Endothelial cell (in vitro differentiated cells): ENCODE data around the gene CNGA3. TPM values are rescaled to one million over a fixed set of nuclear protein-coding genes. Genes with fewer than 3 reads are reported as not detected.

Experiments used
- DNase-seq: peaks from one replicate; pipeline ENCODE4 v3.0.0; 2021; ENCODE audit warnings: low spot score
- H3K27ac Mint-ChIP-seq: one replicate; pipeline ENCODE4 v1.8.0; 2021; ENCODE audit warnings: mixed read lengths, inconsistent platforms; ENCODE audit not compliant: unreplicated experiment
- H3K27me3 Mint-ChIP-seq: one replicate; pipeline ENCODE4 v1.8.0; 2021; ENCODE audit warnings: mild to moderate bottlenecking, moderate library complexity, mixed read lengths, inconsistent platforms; ENCODE audit not compliant: unreplicated experiment
- H3K36me3 Mint-ChIP-seq: one replicate; pipeline ENCODE4 v1.8.0; 2021; ENCODE audit warnings: mild to moderate bottlenecking, low read depth, mixed read lengths, inconsistent platforms; ENCODE audit not compliant: unreplicated experiment
- H3K4me1 Mint-ChIP-seq: one replicate; pipeline ENCODE4 v1.8.0; 2021; ENCODE audit warnings: mild to moderate bottlenecking, mixed read lengths, inconsistent platforms; ENCODE audit not compliant: unreplicated experiment
- H3K4me3 Mint-ChIP-seq: one replicate; pipeline ENCODE4 v1.8.0; 2021; ENCODE audit warnings: mild to moderate bottlenecking, mixed read lengths, inconsistent platforms; ENCODE audit not compliant: unreplicated experiment
- H3K9me3 Mint-ChIP-seq: one replicate; pipeline ENCODE4 v1.8.0; 2021; ENCODE audit warnings: mixed read lengths, inconsistent platforms; ENCODE audit not compliant: unreplicated experiment
- CTCF ChIP-seq: fragments of 200-600 bp; sonication (generic); IDR thresholded peaks from one replicate; pipeline ENCODE4 v1.5.0; 2021; ENCODE audit warnings: antibody characterized with exemption; ENCODE audit not compliant: unreplicated experiment
- total RNA-seq: library from RNA; stranded (reverse); fragmentation: NEBNext Ultra II Directional; extraction: Animal tissue kit (Norgen Biotek cat#: 25700); gene quantifications from one replicate; pipeline ENCODE4 v1.2.1, GENCODE V29; 2021; ENCODE audit not compliant: unreplicated experiment

Gene CNGA3
- total RNA-seq, 1 donor from 2014 or later = 0.10 TPM

GRCh38 chr2:98383166-98383565 is 36.9 kb downstream of the CNGA3 start:
- Mint-ChIP-seq H3K4me3 (no peak overlapping the region), H3K27me3 (peaks cover 2% of the 10 kb centered on the region), H3K27ac (no peak overlapping the region), H3K4me1 (peaks cover 39% of the 10 kb centered on the region), H3K9me3 (no peaks in the 10 kb centered on the region), H3K36me3 (no peaks in the 10 kb centered on the region)
- TF ChIP-seq CTCF = no peak
- DNase-seq = no peak

GRCh38 chr2:98385050-98385699 is 38.9 kb downstream of the CNGA3 start:
- Mint-ChIP-seq H3K27me3 (peaks cover 2% of the 10 kb centered on the region), H3K9me3 (no peaks in the 10 kb centered on the region), H3K27ac (no peak overlapping the region), H3K36me3 (no peaks in the 10 kb centered on the region), H3K4me1 (peaks cover 20% of the 10 kb centered on the region), H3K4me3 (no peak overlapping the region)
- TF ChIP-seq CTCF = peak; percentile 99
- DNase-seq = peak; percentile 83

GRCh38 chr2:98387478-98387877 is 41.2 kb downstream of the CNGA3 start:
- Mint-ChIP-seq H3K27me3 (peaks cover 5% of the 10 kb centered on the region), H3K36me3 (no peaks in the 10 kb centered on the region), H3K9me3 (no peaks in the 10 kb centered on the region), H3K4me3 (no peak overlapping the region), H3K27ac (no peak overlapping the region), H3K4me1 (no peaks in the 10 kb centered on the region)
- DNase-seq = no peak
- no peak for TF ChIP-seq CTCF

- no peak overlapping the region for H3K27ac Mint-ChIP-seq
- H3K9me3 Mint-ChIP-seq = no peaks in the 10 kb centered on the region
- TF ChIP-seq CTCF = no peak
- DNase-seq = no peak
- peaks cover 5% of the 10 kb centered on the region for H3K27me3 Mint-ChIP-seq
- no peaks in the 10 kb centered on the region for H3K36me3 Mint-ChIP-seq
- H3K4me1 Mint-ChIP-seq = no peaks in the 10 kb centered on the region
- no peak overlapping the region for H3K4me3 Mint-ChIP-seq
Measured at GRCh38 chr2:98388081-98388480, 41.8 kb downstream of the CNGA3 start.

GRCh38 chr2:98388601-98389250 is 42.5 kb downstream of the CNGA3 start:
- Mint-ChIP-seq H3K4me3 (no peak overlapping the region), H3K9me3 (no peaks in the 10 kb centered on the region), H3K27me3 (peaks cover 8% of the 10 kb centered on the region), H3K4me1 (peaks cover 4% of the 10 kb centered on the region), H3K36me3 (no peaks in the 10 kb centered on the region), H3K27ac (no peak overlapping the region)
- no peak for DNase-seq
- no peak for TF ChIP-seq CTCF
